Esophagus muscularis mucosa (tissue), 4 donors: ENCODE data around the gene THOC6. TPM values are rescaled to one million over a fixed set of nuclear protein-coding genes. Genes with fewer than 3 reads are reported as not detected.

Experiments used
- DNase-seq: peaks from one replicate; pipeline ENCODE4 v3.0.0-alpha.2; 2017; ENCODE audit errors: extremely low spot score
- H3K27ac ChIP-seq, 4 donors: fragments of 200-600 bp; sonication (generic); replicated peaks in 1 of 4; 1 replicate in 3 of 4; 2 replicates in 1 of 4; pipeline ENCODE4 v1.5.1; 2016 to 2019; ENCODE audit warnings: mild to moderate bottlenecking in 1 of 4
- H3K27me3 ChIP-seq, 4 donors: fragments of 200-600 bp; sonication (generic); one replicate each; pipeline versions ENCODE4 v1.5.1 to v1.6.0; 2016 to 2019
- H3K36me3 ChIP-seq, 4 donors: fragments of 200-600 bp; sonication (generic); one replicate each; pipeline ENCODE4 v1.5.1; 2016 to 2019
- H3K4me1 ChIP-seq, 4 donors: fragments of 200-600 bp; sonication (generic); one replicate each; pipeline ENCODE4 v1.5.1; 2016 to 2019
- H3K4me3 ChIP-seq, 4 donors: fragments of 200-600 bp; sonication (generic); 1 replicate in 2 of 4; 2 replicates in 2 of 4; pipeline ENCODE4 v1.5.1; 2016 to 2019; ENCODE audit warnings: mild to moderate bottlenecking in 4 of 4, moderate library complexity in 1 of 4
- H3K9me3 ChIP-seq, 4 donors: fragments of 200-600 bp; sonication (generic); 1 replicate in 3 of 4; 2 replicates in 1 of 4; pipeline ENCODE4 v1.5.1; 2016 to 2019
- CTCF ChIP-seq, 3 experiments: fragments of 200-600 bp in 2 of 3; fragments of 450-650 bp in 1 of 3; sonication (generic) in 2 of 3; IDR thresholded peaks; one replicate each; pipeline ENCODE4 v1.5.1; 2017 to 2019; ENCODE audit warnings: antibody characterized with exemption in 3 of 3, mild to moderate bottlenecking in 2 of 3, moderate library complexity in 1 of 3
- EP300 ChIP-seq: sonication (generic); formaldehyde crosslinking; IDR thresholded peaks from one replicate; pipeline ENCODE4 v1.6.1; 2017; ENCODE audit warnings: antibody characterized with exemption
- POLR2A ChIP-seq: fragments of 450-650 bp; IDR thresholded peaks from one replicate; pipeline ENCODE4 v1.6.1; 2017; ENCODE audit warnings: antibody characterized with exemption, moderate library complexity, mild to moderate bottlenecking, low read depth
- POLR2AphosphoS5 ChIP-seq, 2 donors: sonication (generic); formaldehyde crosslinking; IDR thresholded peaks; one replicate each; pipeline ENCODE4 v1.6.1; 2017; ENCODE audit warnings: antibody characterized with exemption in 2 of 2
- WGBS: methylation state at CpG from one replicate; pipeline ENCODE4 v1.1.5; 2018; 5-methylcytosine and 5-hydroxymethylcytosine counted together
- intact Hi-C: fragments of 100-400 bp; cut with DNase I; formaldehyde crosslinking; loops from one replicate; pipeline ENCODE4 v1.15.1; 2023
- total RNA-seq, 4 donors: library from RNA; depleted of rRNA; stranded (reverse); fragments of >200 nt; gene quantifications; one replicate each; pipeline versions ENCODE4 v1.1.0 to v1.2.1, GENCODE V29; 2016

Gene THOC6
- total RNA-seq, result 10 to 100 TPM; 14.1 to 27.9 (median 23.0) TPM

- H3K4me1 ChIP-seq, result peaks cover 49 to 79% (median 69%) of the 10 kb centered on the region in 4 donors
- intact Hi-C loops, result no loop called here
- H3K4me3 ChIP-seq, result peak within 1 kb of the TSS; percentile 66 to 86 (median 74)
- H3K27ac ChIP-seq, result peak within 1 kb of the TSS; percentile 96 to 99 (median 98)
- H3K27me3 ChIP-seq, result peaks cover 0 to 11% (median 2%) of the 10 kb centered on the region in 4 donors
- 2% methylated on average over 11 of the region's 69 CpGs for WGBS
- H3K9me3 ChIP-seq, result no peaks in the 10 kb centered on the region
- TF ChIP-seq EP300 (no peak), CTCF (IDR thresholded peaks at IDR 0.05) (peak in 1 of 3 experiments; percentile 14), POLR2AphosphoS5 (IDR thresholded peaks at IDR 0.05) (peak; percentile 92 to 95), POLR2A (peak; percentile 57)
- peaks cover 11 to 23% (median 20%) of the 10 kb centered on the region in 4 donors for H3K36me3 ChIP-seq
- peak; percentile 100 for DNase-seq
These were observed at the start of gene THOC6, which contains the start of gene HCFC1R1 for GRCh38 chr16:3023669-3024478. TSS of gene THOC6 (plus strand) at chr16:3024035. CDS start at chr16:3024327, 292 bp downstream. TSS of gene HCFC1R1 (minus strand) at chr16:3023942. CDS start at chr16:3023941, 1 bp downstream.

GRCh38 chr16:2974319-2975056, 49.3 kb upstream of the THOC6 start:
- 90% methylated on average over 10 of the region's 15 CpGs for WGBS
- Histone ChIP-seq H3K27me3 (peaks cover 0 to 46% (median 2%) of the 10 kb centered on the region in 4 donors), H3K9me3 (no peaks in the 10 kb centered on the region), H3K4me3 (no peak overlapping the region), H3K4me1 (peaks cover 10 to 14% (median 13%) of the 10 kb centered on the region in 4 donors), H3K36me3 (no peaks in the 10 kb centered on the region), H3K27ac (no peak overlapping the region)
- TF ChIP-seq EP300, result no peak
- no peak for TF ChIP-seq POLR2AphosphoS5 (IDR thresholded peaks at IDR 0.05)
- no peak for TF ChIP-seq CTCF (IDR thresholded peaks at IDR 0.05)
- TF ChIP-seq POLR2A, result no peak
- intact Hi-C loops, result no loop called here
- no peak for DNase-seq

GRCh38 chr16:2975161-2975795, 48.6 kb upstream of the THOC6 start:
- Histone ChIP-seq H3K4me3 (no peak overlapping the region), H3K4me1 (peaks cover 10 to 14% (median 13%) of the 10 kb centered on the region in 4 donors), H3K27ac (no peak overlapping the region), H3K27me3 (peaks cover 0 to 54% (median 4%) of the 10 kb centered on the region in 4 donors), H3K36me3 (no peaks in the 10 kb centered on the region), H3K9me3 (no peaks in the 10 kb centered on the region)
- intact Hi-C loops, result no loop called here
- DNase-seq, result no peak
- no peak for TF ChIP-seq POLR2AphosphoS5 (IDR thresholded peaks at IDR 0.05)
- TF ChIP-seq POLR2A, result no peak
- no peak for TF ChIP-seq EP300
- TF ChIP-seq CTCF (IDR thresholded peaks at IDR 0.05), result no peak
- 97% methylated on average over 5 of the region's 28 CpGs for WGBS

- no peaks in the 10 kb centered on the region for H3K9me3 ChIP-seq
- no peak overlapping the region for H3K27ac ChIP-seq
- 97% methylated on average over 7 of the region's 7 CpGs for WGBS
- intact Hi-C loops, result no loop called here
- H3K4me1 ChIP-seq, result peaks cover 12 to 16% (median 16%) of the 10 kb centered on the region in 4 donors
- no peak overlapping the region for H3K4me3 ChIP-seq
- no peak for DNase-seq
- no peak for TF ChIP-seq POLR2AphosphoS5 (IDR thresholded peaks at IDR 0.05)
- TF ChIP-seq CTCF (IDR thresholded peaks at IDR 0.05), result no peak
- TF ChIP-seq POLR2A, result no peak
- no peak for TF ChIP-seq EP300
- H3K36me3 ChIP-seq, result no peaks in the 10 kb centered on the region
- peaks cover 0 to 54% (median 4%) of the 10 kb centered on the region in 4 donors for H3K27me3 ChIP-seq
These were observed 47.6 kb upstream of the THOC6 start for GRCh38 chr16:2976201-2976600.
